DOHH2 (cell line): ENCODE results near the gene NCBP3.
A peak's percentile ranks its signal among the peaks of the same experiment; 100 is the strongest.

ENCODE experiments used
- H3F3A ChIP-seq: fragments of 200-600 bp; sonication (generic), shearing (Covaris generic); 2 replicates; pipeline ENCODE4 v1.6.0; 2016; ENCODE audit warnings: antibody characterized with exemption, mild to moderate bottlenecking; ENCODE audit not compliant: control insufficient read depth, insufficient read depth
- H3K27ac ChIP-seq: fragments of 200-600 bp; sonication (generic); 2 replicates; pipeline ENCODE4 v1.5.1; 2014; ENCODE audit warnings: low read depth, mild to moderate bottlenecking, low read length, moderate library complexity
- H3K27me3 ChIP-seq: fragments of 200-600 bp; sonication (generic); 2 replicates; pipeline ENCODE4 v1.6.1; 2014; ENCODE audit warnings: mild to moderate bottlenecking, low read length, mixed read lengths; ENCODE audit not compliant: control insufficient read depth
- H3K36me3 ChIP-seq: fragments of 200-600 bp; sonication (generic); 2 replicates; pipeline ENCODE4 v1.6.1; 2014; ENCODE audit warnings: mild to moderate bottlenecking, low read length, moderate library complexity, mixed read lengths; ENCODE audit not compliant: control insufficient read depth
- H3K4me1 ChIP-seq: fragments of 200-600 bp; sonication (generic); 2 replicates; pipeline ENCODE4 v1.6.1; 2014; ENCODE audit warnings: mild to moderate bottlenecking, low read length, mixed read lengths; ENCODE audit not compliant: control insufficient read depth
- H3K4me2 ChIP-seq: fragments of 200-600 bp; sonication (generic); 2 replicates; pipeline ENCODE4 v1.6.0; 2014; ENCODE audit warnings: mild to moderate bottlenecking, low read length, moderate library complexity
- H3K4me3 ChIP-seq: fragments of 200-600 bp; sonication (generic); 2 replicates; pipeline ENCODE4 v1.5.1; 2014; ENCODE audit warnings: mild to moderate bottlenecking, low read length, mixed read lengths
- H3K79me2 ChIP-seq: fragments of 200-600 bp; sonication (generic); 2 replicates; pipeline ENCODE4 v1.6.1; 2014; ENCODE audit warnings: mild to moderate bottlenecking, low read length, mixed read lengths; ENCODE audit not compliant: control insufficient read depth
- H3K9me2 ChIP-seq: fragments of 200-600 bp; sonication (generic); replicated peaks from 2 replicates; pipeline ENCODE4 v1.6.1; 2014; ENCODE audit warnings: mild to moderate bottlenecking, low read length, mixed read lengths; ENCODE audit not compliant: control insufficient read depth
- H3K9me3 ChIP-seq: fragments of 200-600 bp; sonication (generic); 2 replicates; pipeline ENCODE4 v1.6.1; 2014; ENCODE audit warnings: antibody characterized with exemption, low read length, mixed read lengths; ENCODE audit not compliant: control insufficient read depth, insufficient read depth
- H4K20me1 ChIP-seq: fragments of 200-600 bp; sonication (generic); 2 replicates; pipeline ENCODE4 v1.6.0; 2014; ENCODE audit warnings: low read depth, mild to moderate bottlenecking, antibody characterized with exemption, low read length, moderate library complexity; ENCODE audit not compliant: control insufficient read depth, insufficient read depth
- EZH2phosphoT487 ChIP-seq: fragments of 200-600 bp; sonication (generic); IDR thresholded peaks from 2 replicates; pipeline ENCODE4 v1.6.1; 2017; ENCODE audit warnings: borderline replicate concordance, mild to moderate bottlenecking, antibody characterized with exemption, low read length, moderate library complexity, mixed read lengths
- TF ChIP-seq, protein P1 (sequence below): fragments of 200-600 bp; sonication (generic); IDR thresholded peaks from one replicate; pipeline ENCODE4 v1.5.1; 2014; ENCODE audit warnings: antibody characterized with exemption, mild to moderate bottlenecking, low read depth, low read length; ENCODE audit not compliant: poor library complexity, severe bottlenecking

Gene NCBP3

DNA sequence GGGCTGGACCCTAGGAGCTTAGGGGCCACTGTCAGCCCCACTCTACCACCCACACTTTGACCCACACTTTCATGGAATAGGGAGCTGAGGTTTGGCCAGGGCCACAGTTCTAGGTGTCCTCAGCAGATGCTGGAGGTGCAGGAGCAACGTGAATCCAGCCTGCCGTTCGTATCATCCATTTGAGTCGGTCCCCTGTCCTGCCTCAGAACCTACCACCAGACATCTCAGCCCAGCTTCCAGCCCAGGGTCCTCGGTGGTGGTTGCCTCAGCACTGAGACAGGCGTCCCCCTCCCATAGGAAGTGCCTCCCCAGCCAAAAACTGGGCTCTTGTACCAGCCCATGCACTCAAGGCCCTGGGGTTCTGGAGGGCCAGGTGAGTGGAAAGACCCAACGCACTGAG, 44.7 kb downstream of the NCBP3 start:
- no peak for TF ChIP-seq EZH2phosphoT487
- TF ChIP-seq, protein P1, sequence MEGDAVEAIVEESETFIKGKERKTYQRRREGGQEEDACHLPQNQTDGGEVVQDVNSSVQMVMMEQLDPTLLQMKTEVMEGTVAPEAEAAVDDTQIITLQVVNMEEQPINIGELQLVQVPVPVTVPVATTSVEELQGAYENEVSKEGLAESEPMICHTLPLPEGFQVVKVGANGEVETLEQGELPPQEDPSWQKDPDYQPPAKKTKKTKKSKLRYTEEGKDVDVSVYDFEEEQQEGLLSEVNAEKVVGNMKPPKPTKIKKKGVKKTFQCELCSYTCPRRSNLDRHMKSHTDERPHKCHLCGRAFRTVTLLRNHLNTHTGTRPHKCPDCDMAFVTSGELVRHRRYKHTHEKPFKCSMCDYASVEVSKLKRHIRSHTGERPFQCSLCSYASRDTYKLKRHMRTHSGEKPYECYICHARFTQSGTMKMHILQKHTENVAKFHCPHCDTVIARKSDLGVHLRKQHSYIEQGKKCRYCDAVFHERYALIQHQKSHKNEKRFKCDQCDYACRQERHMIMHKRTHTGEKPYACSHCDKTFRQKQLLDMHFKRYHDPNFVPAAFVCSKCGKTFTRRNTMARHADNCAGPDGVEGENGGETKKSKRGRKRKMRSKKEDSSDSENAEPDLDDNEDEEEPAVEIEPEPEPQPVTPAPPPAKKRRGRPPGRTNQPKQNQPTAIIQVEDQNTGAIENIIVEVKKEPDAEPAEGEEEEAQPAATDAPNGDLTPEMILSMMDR, result no peak
- H4K20me1 ChIP-seq, result no peaks in the 10 kb centered on the region
- H3K4me2 ChIP-seq, result no peak overlapping the region
- no peaks in the 10 kb centered on the region for H3K79me2 ChIP-seq
- H3F3A ChIP-seq, result peaks cover 15% of the 10 kb centered on the region
- no peak overlapping the region for H3K27ac ChIP-seq
- H3K4me3 ChIP-seq, result no peak overlapping the region
- peaks cover 76% of the 10 kb centered on the region for H3K4me1 ChIP-seq
- H3K9me3 ChIP-seq, result no peaks in the 10 kb centered on the region
- H3K27me3 ChIP-seq, result no peaks in the 10 kb centered on the region
- H3K9me2 ChIP-seq, result no peaks in the 10 kb centered on the region
- peaks cover 3% of the 10 kb centered on the region; the same call in 1 of the 2 replicates for H3K36me3 ChIP-seq

DNA sequence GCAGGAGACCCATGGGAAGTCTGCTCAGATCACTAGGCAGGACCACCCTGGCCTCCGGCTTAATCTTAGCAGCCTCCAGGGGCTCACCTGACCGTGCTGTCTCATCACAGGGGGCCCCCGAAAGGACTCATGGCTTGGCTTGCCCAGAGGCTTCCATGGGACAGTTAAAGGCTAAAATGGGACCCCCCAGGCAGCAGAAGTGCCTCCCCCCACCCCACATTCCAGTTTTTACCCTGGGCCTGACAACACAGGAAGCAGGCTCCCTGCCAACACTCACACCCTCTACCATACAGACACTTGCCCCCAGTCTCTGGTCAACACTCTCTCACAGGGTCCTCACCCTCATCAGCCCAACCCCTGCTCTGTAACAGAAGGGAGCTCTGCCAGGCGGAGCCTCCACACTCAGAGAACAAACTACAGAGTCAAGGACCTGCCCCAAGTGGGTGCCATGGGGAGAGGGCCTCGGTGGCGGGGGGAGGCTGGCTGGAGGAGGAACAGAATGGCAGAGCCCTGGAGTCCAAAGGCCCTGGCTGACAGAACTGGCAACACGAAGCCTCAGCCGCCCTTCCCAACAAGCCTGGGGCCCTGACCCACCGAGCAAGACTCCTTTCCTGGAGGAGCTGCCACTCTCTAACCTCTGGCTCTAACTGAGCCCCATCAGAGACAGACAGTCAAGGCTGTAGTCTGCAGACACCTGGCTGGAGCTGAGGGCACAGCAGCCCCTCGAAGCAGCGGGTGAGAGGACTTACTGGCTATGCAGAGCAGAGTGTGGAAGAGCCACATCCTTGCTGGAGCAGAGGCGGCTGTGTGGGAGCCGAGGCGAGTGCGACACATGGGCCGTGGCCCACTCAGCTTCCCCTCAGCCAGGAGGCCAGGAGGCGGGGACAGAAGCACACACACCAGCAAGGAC, 45.4 kb downstream of the NCBP3 start, which contains the start of gene ITGAE:
Gene ITGAE (minus strand): TSS at position 827 of the 910 bp plus-strand sequence. CDS start 44 bp downstream, at position 783.
- Histone ChIP-seq H3K4me2 (no peak within 1 kb of the TSS), H3F3A (peaks cover 14% of the 10 kb centered on the region), H3K36me3 (peaks cover 3% of the 10 kb centered on the region; the same call in 1 of the 2 replicates), H3K4me1 (peaks cover 80% of the 10 kb centered on the region), H3K9me3 (no peaks in the 10 kb centered on the region), H3K27ac (no peak within 1 kb of the TSS), H3K79me2 (no peaks in the 10 kb centered on the region), H3K27me3 (no peaks in the 10 kb centered on the region), H4K20me1 (no peaks in the 10 kb centered on the region), H3K4me3 (no peak within 1 kb of the TSS), H3K9me2 (no peaks in the 10 kb centered on the region)
- TF ChIP-seq EZH2phosphoT487, result no peak
- TF ChIP-seq, protein P1, result no peak

DNA sequence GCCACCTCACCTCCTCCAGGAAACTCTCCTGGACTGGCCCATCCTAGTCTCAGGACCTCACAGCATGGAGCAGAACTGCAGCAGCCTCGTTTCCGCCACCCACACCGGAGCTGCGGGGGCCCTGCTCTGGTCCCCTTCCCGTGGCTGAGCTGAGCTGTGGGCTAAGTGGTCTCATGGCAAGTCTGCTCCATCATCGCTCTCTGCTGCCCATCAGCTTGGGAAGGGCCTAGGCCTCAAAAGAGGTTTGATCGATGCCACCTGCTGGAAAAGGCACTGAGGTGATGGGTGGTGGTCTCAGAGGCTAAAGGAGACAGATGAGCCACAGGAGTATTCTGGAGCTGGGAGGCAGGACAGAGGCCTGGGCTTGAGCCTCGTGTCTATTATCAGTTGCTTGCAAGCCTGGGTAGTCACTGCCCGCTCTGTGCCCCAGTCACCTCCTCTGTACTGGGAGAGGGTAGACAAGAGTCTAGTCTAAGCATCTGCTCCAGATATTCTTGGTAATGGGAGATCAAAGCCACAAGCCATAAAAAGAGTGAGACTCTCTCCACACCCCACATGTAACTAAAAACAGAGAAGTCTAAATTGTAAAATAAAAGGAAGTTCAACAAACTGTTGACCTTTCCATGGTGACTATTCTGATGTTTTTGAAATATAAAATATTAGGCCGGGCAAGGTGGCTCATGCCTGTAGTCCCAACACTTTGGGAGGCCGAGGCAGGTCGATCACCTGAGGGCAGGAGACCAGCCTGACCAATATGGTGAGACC, 46.7 kb downstream of the NCBP3 start:
- Histone ChIP-seq H3K27ac (peak overlapping the region; percentile 56), H3K9me3 (no peaks in the 10 kb centered on the region), H3K4me2 (peak overlapping the region; percentile 44), H3K9me2 (no peaks in the 10 kb centered on the region), H4K20me1 (no peaks in the 10 kb centered on the region), H3F3A (peaks cover 20% of the 10 kb centered on the region), H3K4me1 (peaks cover 80% of the 10 kb centered on the region), H3K36me3 (peaks cover 3% of the 10 kb centered on the region; the same call in 1 of the 2 replicates), H3K27me3 (no peaks in the 10 kb centered on the region), H3K79me2 (no peaks in the 10 kb centered on the region), H3K4me3 (0 out of 2 replicates have a peak overlapping the region, but pooled peaks have one; percentile 1)
- TF ChIP-seq, protein P1, result peak; percentile 31
- no peak for TF ChIP-seq EZH2phosphoT487
